Posterior cingulate gyrus (tissue), 11 donors: ENCODE results near the gene CENPP.

Experiments used
- DNase-seq, 10 donors: peaks; one replicate each; pipeline versions ENCODE4 v3.0.0 to v3.0.0-alpha.2; 2020 to 2021; ENCODE audit warnings: mixed read lengths in 3 of 10
- intact Hi-C: fragments of 100-400 bp; cut with DNase I; formaldehyde crosslinking; loops from one replicate; pipeline ENCODE4 v1.15.1; 2023

The CENPP gene

DNA sequence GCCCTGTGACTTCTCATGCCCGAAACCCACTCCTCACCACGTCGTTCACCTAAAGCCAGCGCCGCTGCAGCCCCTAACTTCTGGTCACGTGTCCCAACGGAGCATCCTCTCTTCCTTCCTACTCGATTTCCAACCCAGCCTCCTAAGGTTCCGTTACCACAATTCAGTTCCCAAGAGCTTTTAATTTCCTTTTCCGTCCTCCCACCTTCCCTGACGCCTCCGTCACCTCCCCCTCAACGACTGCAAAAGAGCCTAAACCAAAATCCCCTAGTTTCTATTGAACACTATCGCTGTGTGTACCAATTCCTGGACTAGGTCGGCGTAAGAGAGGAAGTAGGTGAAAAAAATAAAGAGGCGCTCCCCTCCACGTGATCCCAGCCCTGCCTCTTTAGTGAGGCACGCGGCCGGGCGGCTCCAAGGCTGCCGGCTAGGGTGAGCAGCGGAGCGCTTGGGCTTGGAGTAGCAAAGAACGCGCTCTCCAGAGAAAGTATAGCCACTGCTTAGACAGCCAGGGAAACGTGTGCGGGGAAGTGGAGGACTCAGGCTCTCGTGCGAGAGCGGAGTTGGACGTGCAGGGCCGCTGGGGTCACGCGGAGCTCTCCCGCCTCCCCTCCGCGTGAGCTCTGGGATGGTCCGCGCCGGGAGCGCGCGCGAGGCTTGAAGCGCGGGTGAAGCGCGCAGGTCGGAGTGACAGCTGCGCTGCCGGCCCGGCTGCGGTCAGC, at the start of gene CENPP, which contains the start of gene NOL8:
TSS of gene CENPP (plus strand) at position 685 of the 722 bp plus-strand sequence.
TSS of gene NOL8 (minus strand) at position 82 of the 722 bp plus-strand sequence. CDS start 1,189 bp downstream, outside the sequence.
- intact Hi-C loops, result loop anchor here (1.0 to 5.0 kb wide), 2 partner anchors 32 to 307 kb away; partner anchors contain the start of gene IARS1
- peak; percentile 77 to 97 (median 84) for DNase-seq

DNA sequence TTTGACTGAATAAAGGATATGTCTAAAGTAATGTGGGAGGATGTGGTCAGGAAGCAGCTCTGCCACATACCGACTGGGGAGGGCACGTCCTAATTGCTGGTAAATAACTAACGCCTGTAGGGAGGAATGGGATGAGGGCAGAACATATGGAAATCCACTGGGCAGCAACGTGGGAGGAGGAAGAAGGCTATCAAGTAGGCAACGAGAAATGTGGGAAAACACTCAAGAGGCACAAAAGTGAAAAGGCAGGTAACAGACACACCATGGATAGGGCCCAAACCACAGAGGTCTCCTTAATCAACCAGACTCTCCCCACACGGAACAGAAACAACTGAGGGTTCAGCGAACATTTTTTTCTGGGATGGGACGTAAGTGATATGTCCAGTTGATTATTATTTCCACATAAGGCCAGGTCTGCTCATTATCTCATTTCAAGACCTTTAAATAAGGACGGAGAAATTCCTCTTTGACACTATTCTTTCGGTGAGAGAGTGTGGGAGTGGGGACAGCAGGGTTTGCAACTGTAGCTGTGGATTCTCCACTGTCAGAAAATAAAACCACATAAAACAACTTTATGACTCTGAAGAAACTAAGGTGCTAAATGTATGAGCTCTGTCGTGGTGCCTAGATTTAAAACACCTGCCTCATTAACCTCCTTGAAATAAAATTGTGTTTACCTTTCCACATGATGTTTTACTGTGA, 49.3 kb upstream of the CENPP start:
- no peak for DNase-seq
- intact Hi-C loops, result no loop called here

DNA sequence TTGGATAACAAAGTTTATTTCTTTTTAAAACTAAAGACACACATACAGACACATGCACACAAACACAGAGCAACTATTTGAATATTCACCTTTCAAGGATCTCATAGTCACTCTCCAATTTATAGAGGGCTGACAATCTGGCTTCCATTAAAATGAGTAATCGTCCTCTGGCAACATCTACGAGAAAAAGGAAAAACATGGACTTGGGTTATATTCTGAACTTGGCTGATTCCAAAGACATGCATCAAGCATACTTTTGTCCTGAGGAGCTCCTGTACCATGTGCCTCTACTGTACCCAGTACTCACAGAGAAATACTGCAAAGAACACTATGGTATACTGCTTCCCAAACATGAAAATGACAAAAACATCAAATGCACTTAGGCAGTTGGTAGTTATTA, 47.6 kb upstream of the CENPP start:
- intact Hi-C loops, result no loop called here
- DNase-seq, result no peak

DNA sequence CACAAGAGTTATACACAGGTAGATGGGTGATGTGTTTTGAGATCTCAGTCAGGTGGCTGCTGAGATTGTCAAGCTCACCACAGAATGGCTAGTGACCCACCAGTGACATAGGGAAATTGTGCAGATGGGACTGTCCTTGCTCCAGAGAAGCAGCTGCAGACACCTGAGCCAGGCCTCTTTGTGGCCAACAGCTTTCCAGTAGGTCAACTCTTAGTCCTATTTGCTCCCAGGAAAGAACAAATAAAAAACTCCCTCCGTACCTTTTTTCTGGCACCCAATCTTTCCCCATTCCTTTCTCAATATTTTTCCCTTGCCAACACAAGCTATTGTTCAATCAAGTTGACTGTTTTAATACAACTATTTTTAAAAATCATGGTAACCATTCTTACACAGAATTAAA, 46.5 kb upstream of the CENPP start:
- intact Hi-C loops, result no loop called here
- no peak for DNase-seq

DNA sequence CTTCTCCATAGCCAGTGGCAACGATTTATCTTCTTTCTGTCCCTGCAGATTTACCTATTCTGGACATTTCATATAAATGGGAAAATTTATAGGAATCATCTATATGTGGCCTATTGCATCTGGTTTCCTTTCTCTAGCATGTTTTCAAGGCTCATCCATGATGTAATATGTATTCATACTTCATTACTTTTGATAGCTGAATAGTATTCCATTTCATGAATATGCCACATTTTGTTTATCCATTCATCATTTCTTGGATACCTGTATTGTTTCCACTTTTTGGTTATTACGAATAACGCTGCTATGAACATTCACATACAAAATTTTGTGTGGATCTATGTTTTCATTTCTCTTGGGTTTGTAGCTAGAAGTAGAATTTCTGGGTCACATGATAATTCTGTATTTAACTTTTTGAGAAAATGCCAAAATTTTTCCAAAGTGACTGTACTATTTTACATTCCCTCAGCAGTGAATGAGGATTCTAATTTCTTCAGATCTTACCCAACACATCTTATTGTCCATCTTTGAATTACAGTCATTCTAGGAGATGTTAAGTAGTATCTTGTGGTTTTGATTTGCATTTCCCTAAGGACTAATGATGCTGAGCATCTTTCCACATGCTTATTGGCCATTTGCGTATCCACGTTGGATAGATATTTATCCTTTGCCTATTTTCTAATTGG, 35.9 kb upstream of the CENPP start:
- no peak for DNase-seq
- intact Hi-C loops, result loop anchor here (10.0 kb wide), 1 partner anchor 155 kb away; no protein-coding TSS in a partner anchor

DNA sequence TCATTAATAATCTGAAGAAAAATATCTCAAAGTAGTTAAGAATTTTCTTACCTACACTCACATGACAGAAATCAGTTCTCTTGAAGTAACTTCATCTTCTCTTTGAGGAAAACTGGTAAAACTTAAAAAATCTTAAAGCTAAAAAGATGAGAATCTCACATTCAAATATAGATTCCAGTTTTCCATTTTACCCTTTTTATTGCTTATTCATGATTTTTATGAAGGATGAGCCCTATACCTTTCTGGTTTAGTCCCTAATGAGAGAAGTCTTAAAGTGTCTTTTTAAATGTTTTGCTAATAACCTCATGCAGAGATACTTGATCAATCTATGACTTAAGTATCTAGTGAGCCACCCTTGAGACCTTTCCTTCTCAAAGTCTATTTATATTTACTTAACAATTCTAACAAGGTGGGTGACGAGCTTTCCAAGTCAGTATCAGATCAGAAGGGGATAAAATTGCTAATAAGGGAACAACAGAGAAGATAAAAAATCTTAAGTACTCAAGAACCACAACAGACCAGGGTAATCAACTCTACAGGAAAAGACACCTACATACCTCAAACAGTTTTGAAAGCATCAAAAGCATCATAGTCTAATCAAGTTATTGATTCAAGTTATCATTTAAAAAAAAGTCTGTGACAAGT, 34.8 kb upstream of the CENPP start:
- DNase-seq, result no peak
- intact Hi-C loops, result loop anchor here (10.0 kb wide), 1 partner anchor 156 kb away; no protein-coding TSS in a partner anchor

DNA sequence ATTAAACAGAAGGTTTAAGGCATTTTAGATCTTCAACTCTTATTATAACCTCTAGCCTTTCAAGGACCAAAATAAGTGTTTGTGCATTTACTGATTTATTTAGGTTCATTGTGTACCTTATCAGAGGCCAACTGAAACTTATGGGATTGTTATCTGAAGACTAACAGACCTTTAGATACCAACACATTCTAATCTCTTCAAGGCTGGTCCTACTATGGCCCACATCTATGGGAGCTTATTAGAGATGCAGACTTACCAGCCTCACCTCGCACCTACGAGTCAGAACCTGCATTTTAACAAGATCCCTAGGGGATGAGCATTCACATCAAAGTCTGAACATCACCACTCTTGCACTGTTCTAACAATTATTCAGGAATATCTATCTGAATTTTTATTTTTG, 34.2 kb upstream of the CENPP start:
- no peak for DNase-seq
- intact Hi-C loops, result loop anchor here (10.0 kb wide), 1 partner anchor 157 kb away; no protein-coding TSS in a partner anchor

DNA sequence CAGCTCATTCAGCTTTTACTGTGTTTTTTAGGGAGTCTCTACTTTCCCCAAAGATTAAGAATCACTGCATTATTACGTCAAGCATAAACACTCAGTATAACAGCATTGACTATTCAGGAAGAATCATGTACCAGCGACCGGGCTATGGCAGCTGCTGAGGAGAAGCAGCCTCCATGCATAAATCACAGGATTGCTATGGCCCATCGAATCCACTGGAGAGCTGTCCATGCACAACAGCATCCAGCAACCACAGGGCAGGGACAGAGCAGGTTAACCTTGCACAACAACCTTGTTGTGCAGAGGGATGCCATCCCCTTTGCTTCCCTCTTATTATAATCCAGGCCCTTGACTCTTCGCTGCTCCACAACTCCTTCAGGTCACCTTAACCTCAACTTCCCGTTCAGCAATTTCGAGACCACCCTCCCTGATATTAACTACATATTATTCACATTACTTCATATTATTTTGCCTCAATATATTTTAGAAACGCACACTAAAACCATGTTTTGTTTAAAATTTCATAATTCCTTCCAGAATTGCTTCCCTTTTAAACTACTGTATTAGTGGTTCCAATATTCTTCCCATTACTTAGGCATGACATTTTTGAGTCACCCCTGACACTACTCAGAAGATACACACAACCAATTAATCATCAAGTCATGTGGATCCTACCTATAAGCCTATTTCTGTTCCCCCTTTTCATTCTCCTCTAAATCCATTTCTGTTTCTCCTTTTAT, 33.2 kb upstream of the CENPP start:
- intact Hi-C loops, result loop anchor here (1.0 to 10.0 kb wide), 2 partner anchors 33 to 158 kb away; partner anchors contain the start of genes CENPP and NOL8
- DNase-seq, result no peak

DNA sequence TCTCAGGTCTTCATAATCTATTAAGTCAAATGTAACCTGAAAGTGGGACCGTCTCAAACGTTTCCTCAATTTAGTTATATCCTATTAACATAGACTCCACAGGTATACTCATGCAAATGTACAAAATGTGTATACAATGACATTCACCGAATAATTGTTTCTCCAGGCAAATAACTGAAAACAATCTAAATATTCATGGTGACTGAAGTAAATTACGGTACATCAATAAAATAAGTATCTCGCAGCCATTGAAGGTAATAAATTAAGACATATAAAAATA, 32.7 kb upstream of the CENPP start:
- intact Hi-C loops, result loop anchor here (1.0 to 10.0 kb wide), 2 partner anchors 32 to 158 kb away; partner anchors contain the start of genes CENPP and NOL8
- DNase-seq, result no peak

DNA sequence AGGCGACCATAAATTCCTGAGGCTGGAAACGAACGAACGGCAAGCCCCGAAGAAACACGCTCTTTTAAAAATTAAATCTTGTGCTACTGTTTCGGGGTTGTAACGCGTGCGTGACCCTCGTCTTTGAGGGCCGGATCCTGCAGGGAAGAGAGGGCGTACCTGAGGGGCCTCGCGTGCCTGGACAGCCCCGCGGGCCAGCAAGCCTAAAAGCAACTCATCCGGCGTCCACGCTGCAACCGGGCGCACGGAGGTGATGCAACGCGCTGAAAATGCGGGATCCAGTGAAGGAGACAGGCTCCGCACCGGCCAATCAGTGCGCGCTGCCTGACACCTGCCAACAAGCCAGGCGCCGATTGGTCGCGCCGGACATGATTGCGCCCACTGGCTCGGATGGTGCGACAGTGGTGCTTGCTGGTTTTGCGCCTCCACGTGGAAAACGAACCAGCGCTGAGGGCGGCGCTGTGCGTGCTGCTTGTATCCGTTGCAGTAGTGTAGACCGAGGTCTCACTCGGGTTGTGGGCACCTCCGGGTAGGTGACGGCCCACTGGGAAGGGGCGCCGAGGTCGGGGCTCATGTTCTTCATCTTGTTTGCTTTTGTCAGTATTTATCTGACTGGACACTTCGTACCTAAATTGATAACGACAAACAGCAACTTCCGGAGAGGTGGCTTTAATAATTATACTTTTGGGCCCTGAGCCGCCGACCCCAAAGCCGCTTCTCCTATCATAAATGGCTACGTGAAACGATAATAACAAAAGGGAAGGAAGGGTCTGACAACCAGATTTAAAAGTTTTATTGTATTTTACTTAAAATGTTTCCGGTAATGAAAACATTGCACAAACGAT, 32.1 kb upstream of the CENPP start, which contains the start of gene IARS1:
TSS of gene IARS1 (minus strand) at position 246 of the 845 bp plus-strand sequence. CDS start 4,278 bp downstream, outside the sequence.
- intact Hi-C loops, result loop anchor here (1.0 to 10.0 kb wide), 2 partner anchors 32 to 159 kb away; partner anchors contain the start of genes CENPP and NOL8
- peak; percentile 98 to 100 (median 100) for DNase-seq

DNA sequence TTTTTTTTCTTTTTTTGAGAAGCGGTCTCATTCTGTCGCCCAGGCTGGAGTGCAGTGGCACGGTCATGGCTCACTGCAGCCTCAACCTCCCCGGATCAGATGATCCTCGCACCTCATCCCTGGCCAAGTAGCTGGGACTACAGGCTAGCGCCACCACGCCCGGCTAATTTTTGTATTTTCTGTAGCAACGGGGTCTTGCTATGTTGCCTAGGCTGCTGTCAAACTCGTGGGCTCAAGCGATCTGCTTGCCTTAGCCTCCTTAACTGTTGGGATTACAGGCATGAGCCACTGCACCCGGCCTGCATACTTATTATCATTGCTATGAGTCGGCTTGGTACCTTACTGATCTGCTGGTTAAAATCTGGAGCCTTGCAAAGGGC, 31.5 kb upstream of the CENPP start:
- intact Hi-C loops, result loop anchor here (10.0 kb wide), 1 partner anchor 159 kb away; no protein-coding TSS in a partner anchor
- DNase-seq, result peak in 1 of 10 donors; percentile 10

DNA sequence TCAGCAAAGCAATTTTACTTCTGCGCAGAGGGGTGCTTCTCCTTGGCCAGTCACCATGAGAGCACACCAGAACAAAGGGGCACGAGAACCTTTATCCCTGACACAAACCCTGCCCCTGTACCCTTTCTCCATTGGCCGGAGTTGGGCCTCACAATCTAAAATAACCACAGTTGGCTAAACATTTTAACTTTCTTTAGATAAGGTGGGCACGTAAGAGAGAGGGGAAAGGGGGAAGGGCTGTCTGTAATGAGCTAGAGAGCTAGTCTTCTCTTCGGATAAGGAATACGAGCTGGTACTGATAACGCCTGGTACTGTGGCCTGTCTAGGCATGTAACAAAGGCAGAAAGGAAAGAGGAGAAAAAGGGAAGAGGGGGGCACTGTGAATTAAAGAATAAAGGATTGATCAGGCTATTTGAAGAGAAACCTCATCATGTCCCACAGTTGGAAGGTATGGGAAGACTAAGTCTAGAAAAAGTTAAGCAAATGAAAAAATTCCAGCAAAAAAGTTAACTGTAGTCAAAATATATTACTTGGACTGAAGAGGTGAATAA, 30.4 kb upstream of the CENPP start:
- DNase-seq, result no peak
- intact Hi-C loops, result loop anchor here (10.0 kb wide), 1 partner anchor 161 kb away; no protein-coding TSS in a partner anchor

DNA sequence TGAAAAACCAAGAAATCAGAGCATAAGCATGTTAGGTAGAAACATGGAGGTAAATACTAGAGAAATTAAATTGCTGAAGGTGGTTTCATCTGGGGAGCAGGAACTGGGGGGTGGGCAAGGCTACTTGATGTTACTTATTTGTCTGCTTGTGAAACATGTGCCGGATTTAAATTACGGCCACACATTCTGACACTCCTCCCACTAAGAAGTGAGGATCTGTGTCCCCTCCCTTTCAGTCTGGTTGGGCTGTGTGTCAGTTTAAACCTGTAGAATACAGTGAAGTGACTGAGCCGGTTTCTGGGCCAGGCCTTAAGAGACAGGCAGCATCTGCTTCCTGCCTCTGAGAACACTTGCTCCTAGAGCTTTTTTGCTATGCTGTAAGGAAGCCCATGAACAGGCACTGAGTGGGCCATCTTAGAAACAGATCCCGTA, 29.9 kb upstream of the CENPP start:
- no peak for DNase-seq
- intact Hi-C loops, result loop anchor here (10.0 kb wide), 1 partner anchor 161 kb away; no protein-coding TSS in a partner anchor

DNA sequence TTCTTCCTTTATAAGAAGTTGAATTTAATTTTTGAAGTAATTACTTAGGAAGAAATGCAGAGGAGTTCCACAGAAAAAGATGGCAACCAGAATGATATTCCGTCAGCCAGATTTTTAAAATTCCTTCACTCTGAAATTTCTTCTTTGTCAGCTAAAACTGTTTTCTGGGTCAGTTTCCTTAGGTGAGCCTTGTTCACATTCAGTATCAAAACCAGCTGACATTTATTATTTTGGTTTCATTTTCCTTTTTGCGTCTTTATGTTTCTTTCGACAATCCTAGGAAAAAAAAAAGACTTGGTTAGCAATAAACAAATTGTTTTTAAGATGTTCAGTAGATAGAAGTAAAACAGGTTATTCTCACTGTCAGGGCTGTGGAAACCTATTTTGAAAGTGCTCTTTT, 28.1 kb upstream of the CENPP start:
- no peak for DNase-seq
- intact Hi-C loops, result loop anchor here (10.0 kb wide), 1 partner anchor 163 kb away; no protein-coding TSS in a partner anchor

DNA sequence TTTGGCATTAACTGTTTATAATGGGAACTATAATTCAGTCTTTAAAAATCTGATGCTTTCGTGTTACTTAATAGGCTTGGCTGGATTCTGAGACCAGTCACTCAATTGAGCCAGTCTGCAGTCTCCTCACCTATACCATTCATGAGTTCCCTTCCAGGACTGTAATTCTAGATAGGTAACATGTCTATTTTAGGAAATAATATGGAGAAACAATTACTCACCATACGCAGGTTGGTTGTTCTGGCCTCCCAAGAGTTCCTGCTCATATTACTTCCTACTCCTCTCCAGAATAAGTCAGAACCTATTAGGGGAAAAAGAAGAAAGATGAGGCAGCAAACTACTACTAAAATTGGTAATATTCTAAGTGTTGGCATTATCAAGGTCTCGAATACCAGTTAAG, 27.7 kb upstream of the CENPP start:
- no peak for DNase-seq
- intact Hi-C loops, result loop anchor here (10.0 kb wide), 1 partner anchor 163 kb away; no protein-coding TSS in a partner anchor

DNA sequence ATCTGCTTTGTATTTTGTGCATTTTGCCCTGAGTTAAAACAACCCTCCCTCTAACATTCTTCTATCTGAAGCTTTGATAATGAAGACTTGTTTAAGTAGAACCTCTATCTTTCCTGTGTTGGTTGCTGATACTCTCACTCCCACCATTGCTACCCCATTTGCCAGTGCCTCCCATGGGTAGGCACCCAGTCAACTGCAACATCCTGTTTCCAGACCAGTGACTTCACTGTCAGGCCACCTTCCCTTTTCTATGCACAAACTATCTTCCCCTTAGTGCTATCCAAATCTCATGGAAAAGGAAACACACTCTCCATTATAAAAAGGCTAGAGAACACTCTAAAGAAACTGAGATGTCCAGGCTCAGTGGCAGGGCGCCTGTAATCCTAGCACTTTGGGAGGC, 26.6 kb upstream of the CENPP start:
- intact Hi-C loops, result loop anchor here (10.0 kb wide), 1 partner anchor 164 kb away; no protein-coding TSS in a partner anchor
- no peak for DNase-seq

DNA sequence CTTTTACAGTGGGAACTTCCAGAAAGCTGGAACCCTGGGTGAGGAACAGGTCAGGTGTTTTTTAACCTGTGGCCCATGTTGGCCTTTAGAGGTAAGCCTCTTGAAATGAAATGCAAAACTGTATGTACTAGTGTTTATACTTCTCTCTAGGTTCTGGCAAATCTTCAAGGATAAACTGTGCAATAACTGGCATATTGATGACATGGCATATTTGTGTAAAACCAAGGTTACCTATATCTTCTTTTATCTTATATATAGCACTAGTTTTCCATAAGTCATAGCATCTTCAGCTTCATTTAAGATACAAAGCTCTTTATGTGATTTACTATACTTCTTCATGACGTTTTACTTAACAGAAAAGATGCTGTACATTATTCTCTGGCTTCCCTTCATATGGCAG, 24.8 kb upstream of the CENPP start:
- no peak for DNase-seq
- intact Hi-C loops, result no loop called here

DNA sequence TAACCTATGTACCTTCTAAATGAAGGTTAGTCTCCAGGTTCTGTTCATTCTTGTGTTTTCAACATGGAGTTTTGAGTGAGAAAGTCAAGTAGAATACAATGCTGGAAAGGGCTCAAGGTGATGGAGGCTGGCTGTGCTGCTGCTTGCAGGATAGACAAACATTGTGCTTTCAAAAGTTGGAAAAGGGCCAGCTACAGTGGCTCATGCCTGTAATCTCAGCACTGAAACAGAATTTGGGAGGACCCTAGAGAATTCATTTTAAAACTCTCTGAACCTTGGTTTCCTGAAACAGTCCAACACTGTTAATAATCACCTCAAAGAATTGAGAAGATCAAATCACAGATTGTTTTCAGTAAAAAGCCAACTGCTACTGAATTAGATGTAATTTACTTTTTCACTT, 16.9 kb upstream of the CENPP start:
- no peak for DNase-seq
- intact Hi-C loops, result no loop called here
